ENCODE measurements around the gene UBA5.

Gene UBA5

DNA sequence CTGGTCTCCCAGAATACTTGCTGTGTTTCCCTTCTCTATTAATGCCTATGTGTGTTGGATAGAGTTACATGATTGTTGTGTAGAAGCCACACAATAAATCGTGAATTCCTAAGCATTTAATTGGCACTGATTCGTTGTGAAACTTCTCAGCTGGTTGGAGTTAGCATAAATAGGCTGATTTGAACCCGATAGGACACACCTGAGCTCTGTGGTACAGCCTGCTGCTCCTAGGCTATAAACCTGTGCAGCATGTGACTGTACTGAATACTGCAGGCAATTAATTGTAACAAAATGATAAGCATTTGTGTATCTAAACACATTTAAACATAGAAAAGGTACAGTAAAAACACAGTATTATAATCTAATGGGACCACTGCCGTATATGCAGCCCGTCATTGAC lies 5.4 kb upstream of the UBA5 start:
- no peak for DNase-seq

DNA sequence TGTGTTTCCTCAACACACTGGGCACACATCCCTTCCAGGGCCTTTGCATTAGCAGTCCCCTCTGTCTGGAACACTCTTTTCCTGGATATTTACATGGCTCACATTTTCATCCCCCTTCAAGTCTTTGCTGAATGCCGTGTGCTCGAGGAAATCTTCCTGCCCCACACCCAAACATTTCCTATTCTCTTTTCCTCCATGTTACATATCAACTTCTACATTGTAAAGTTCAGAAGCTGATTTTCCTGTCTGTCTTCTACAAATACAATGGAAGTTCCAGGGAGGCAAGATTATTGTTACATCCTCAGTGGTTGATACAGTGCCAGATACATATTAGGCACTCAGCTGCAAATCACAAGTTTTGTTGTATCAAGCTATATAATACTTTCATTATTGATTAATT lies 4.7 kb upstream of the UBA5 start:
- no peak for DNase-seq

- no peak for DNase-seq
Observed at GRCh38 chr3:132657869-132658747, 2.0 kb upstream of the UBA5 start.

GRCh38 chr3:132659000-132659364 lies 1.1 kb upstream of the UBA5 start:
- DNase-seq: peak; percentile 66

DNA sequence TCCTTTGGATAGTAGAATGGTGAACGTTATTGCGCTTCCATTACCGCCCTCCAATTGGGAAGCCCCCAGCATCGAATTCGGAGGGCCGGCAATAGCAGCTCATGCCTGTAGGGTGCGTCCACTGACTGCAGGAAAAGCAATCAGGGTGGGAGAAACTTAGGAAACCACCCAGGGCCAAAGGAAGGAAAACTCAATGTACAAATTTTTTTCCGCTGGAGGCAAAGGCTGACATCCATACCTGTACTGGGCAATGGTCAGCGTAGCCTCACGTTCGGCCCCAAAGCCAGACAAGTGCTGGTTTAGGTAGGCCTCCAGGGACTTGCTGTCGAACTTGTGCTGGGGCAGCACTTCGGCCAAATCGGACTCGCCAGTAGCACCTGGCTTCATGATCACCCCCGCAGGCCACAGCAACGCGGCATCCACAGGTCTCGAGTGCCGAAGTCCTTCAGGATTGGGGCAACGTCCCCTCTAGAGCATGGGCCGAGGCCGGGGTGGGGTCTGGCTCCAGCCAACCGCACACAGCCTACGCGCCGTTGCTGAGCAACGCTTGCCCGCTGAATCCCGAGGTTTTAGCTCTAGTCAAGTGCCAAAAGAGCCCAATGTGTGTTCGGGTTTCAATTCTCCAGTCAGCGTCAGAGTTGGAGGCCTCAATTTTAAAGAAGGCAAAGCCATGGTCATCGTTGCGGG lies 621 bp upstream of the UBA5 start, which contains the start of gene ACAD11:
Gene ACAD11, minus strand, starts transcription at position 445 of the 687 bp plus-strand sequence. Its CDS starts 58 bp downstream, at position 387.
- peak; percentile 68 for DNase-seq

DNA sequence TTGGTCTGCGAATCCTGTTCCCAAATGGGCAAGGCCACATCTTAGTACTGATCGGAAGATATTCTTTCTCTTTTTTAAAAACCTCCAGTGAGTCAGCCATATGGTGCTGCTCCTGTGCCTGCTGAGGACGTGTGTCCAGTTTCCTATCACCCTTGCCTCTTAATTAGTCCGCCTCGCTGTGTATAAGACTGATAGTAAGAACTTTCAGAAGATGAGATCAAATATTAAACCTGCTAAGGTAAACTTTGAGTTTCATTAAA lies 612 bp downstream of the UBA5 start:
- no peak for DNase-seq

GRCh38 chr3:132661101-132661500 lies 972 bp downstream of the UBA5 start:
- DNase-seq: no peak

- no peak for DNase-seq
Observed at GRCh38 chr3:132662212-132662611, 2.1 kb downstream of the UBA5 start.

DNA sequence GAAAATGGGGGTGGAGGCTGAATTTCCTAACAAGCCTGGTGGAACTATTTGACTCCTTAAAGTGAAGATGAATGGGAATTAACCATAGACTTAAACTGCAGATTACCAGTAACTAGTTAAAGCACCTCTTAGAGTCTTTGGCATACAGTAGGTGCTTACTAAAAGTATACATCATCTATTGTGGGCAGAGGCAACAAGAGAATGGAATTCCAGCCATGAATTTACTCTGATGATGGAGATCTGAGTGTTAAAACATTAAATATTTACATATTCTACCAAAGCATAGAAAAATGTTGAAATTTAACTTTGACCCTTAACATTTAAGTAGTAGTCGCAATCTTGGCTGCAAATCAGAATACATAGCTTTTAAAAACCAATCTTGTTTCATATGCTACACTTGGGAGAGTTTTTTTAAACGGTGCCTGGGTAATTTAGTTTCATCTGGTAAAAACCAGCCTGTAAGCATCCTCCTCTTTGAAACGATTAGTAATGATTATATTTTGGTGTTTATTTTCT lies 5.2 kb downstream of the UBA5 start:
- DNase-seq: no peak

DNA sequence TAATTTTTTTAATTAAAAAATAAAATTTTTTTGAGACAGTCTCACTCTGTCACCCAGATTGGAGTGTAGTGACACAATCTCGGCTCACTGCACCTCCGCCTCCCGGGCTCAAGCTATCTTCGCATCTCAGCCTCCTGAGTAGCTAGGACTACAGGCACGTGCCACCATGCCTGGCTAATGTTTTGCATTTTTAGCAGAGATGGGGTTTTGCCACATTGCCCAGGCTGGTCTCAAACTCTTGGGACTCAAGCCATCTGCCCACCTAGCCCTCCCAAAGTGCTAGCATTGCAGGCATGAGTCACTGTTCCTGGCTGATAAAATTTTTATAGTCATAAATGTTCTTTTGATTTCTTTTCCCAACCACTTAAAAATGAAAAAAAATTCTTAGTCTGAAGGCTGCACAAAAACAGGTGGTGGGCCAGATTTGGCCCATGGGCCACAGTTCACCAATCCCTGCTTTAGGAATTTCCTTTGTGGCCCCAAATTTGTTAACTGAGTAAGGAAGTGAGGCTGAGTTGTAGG lies 9.2 kb downstream of the UBA5 start:
- DNase-seq: no peak

- no peak for DNase-seq
Observed at GRCh38 chr3:132675408-132675807, 15.3 kb downstream of the UBA5 start.

DNA sequence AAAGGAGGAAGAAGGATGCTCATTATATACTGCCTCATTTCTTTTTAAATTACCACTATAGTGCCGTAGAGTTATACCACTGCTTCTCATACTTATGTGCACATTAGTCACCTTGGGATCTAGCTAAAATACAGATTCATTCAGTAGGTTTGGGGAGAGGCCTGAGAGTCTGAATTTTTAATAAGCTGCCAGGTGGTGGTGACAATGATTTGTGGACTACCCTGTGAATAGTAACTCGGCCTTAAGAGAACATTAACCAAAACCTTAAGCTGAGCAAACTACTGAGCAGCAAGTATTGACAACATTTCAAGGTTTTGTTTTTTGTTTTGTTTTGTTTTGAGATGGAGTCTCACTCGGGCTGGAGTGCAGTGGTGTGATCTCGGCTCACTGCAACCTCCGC lies 19.8 kb downstream of the UBA5 start:
- DNase-seq: no peak

DNA sequence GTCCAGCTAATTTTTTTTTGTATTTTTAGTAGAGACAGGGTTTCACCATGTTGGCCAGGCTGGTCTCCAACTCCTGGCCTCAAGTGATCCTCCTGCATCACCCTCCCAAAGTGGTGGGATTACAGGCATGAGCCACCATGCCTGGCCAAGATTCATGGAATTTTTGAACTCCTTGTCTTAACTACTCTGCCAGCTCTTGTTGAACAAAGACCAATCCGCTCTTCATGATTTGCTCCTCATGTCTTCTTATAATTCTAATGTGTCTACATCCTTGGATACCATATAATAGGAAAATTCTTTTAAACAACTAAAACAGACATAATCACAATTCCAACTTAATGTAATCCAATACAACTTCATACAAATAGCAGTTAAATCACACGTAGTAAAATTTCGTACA lies 21.3 kb downstream of the UBA5 start:
- no peak for DNase-seq

- no peak for DNase-seq
Observed at GRCh38 chr3:132682201-132682600, 22.1 kb downstream of the UBA5 start.

GRCh38 chr3:132690040-132690439 lies 29.9 kb downstream of the UBA5 start:
- DNase-seq: no peak

DNA sequence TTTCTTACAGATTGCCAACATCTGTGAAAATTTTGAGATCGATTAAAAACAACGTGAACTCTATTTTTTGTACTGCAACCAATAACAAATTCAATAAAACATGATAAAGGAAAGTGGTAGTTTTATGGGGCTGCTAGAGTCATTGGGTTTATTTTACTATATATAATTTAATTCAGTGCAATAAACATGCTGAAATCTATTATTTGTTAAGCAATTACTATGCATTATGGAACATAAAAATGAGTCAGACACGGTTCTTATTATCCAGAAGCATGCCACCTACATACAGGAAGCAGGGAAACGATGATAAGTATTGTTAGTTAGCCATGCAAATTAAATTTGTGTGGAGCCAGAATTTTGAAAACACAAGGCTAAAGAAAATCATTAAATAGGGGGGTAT lies 34.9 kb downstream of the UBA5 start:
- DNase-seq: no peak

GRCh38 chr3:132695422-132695821 lies 35.3 kb downstream of the UBA5 start:
- DNase-seq: no peak

GRCh38 chr3:132703733-132704132 lies 43.6 kb downstream of the UBA5 start:
- no peak for DNase-seq

- no peak for DNase-seq
Observed at GRCh38 chr3:132709761-132710160, 49.6 kb downstream of the UBA5 start.

- DNase-seq: no peak
Observed at GRCh38 chr3:132710311-132710710, 50.2 kb downstream of the UBA5 start.

DNA sequence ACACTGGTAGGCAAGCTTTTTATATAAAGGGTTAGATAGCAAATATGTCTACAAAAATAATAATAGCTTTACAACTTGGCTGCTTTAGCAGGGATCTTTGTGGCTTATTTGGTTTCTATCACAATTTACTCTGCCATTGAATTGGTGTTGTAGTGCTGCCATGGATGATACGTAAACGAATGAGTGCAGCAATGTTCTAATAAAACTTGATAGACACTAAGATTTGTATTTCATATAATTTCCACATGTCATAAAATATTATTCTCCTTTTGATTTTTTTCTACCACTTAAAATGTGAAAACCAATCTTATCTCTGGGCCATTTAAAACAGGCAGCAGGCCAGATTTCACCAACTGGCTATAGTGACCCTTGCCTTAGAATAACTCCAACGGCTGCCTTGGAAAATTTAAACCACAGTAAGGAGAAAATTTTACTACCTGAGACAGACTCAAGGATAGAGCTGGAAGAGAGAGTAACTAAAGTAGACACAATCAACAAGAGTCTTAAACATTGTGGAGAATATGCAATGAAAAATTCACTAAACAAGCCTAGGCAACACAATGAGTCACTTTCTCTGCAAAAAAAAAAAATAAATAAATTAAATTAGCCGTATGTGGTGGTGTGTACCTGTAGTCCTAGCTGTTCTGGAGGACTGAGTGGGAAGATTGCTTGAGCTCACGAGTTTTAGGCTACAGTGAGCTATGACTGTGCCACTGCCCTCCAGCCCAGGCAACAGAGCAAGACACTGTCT lies 54.0 kb downstream of the UBA5 start:
- no peak for DNase-seq

DNA sequence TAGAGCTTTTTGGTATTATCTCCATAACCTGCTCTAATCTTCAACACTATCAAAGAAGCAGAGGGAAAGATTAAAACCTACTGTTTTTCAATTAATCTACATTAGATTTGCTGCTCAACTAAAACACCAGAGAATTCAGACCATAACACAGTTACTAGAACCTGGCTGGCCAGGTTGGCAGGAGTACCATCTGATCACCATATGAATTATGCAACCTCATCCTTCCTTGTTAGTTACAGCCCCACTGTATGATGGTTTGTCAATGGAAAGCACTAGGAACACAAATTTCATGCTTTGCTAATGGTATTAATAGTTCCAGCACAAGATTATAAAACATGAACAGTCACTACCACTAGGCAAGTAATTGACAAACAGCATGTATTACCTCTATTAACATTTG lies 56.2 kb downstream of the UBA5 start:
- no peak for DNase-seq

DNA sequence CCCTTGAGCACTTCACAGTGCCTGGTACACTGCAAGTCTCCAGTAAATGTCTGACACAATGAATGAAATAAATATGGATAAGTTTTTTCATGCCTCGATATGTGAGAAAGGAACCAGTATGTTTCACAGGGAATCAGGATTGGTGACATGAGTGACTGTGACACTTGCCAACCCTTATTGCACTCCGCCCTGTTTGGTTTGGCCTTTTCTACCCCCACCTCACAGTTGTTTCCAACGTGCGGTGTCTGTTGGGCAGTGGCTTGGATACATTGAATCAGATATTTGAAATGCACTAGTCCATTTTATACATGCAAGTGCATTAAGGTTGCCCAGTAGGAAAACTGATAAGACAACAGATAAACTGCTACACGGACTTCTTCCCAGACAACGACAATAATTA lies 60.1 kb downstream of the UBA5 start:
- DNase-seq: no peak
